GM21390 (cell line): ENCODE results near the gene ROR2.
"Not testable (repeated sequence)": the region's sequence is repeated elsewhere in the genome, so short reads cannot be mapped to it uniquely, and the experiment has no call there.

Experiments
- ATAC-seq: cut with Tn5 transposase; IDR thresholded peaks from one replicate; pipeline ENCODE4 v1.9.1; 2021; ENCODE audit not compliant: unreplicated experiment

The ROR2 gene

DNA sequence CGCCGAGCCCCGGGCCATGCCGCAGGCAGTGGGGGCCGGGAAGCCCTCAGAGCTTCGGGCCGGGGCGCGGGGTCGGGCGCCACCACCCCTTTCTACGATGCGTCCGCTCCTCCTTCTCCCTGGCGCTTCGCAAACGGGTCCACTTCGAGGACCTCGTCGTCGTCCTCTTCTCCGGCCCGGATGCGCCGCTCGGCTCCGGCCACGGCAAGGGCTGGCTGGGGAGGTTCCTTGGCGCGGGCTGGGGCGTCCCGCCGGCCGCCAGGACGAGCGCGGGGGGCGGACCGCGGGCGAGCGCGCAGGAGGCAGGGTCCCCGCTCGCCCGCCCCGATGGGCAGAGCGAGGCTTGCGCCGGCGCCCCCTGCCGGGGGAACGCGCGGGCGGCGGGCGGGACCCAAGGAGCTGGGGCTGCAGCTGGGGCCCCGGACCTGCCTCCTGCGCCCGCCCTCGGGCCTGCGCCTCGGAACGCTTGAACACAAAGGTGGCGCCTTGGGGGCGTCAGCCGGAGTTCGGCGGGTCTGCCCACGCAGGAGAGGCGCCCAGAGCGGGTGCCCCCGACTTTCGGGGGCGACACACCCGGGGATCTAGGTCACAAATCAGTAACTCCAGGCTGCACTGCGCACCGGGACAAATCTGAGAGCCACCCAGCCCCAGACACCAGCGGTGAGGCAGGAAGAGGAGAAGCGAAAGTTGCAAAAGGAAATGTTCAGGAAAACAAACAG, at the start of gene ROR2:
Gene ROR2 (minus strand): TSS at position 283 of the 719 bp plus-strand sequence.
- no peak for ATAC-seq

GRCh38 chr9:91995000-91995655, 45.1 kb upstream of the ROR2 start:
- ATAC-seq, result no peak

DNA sequence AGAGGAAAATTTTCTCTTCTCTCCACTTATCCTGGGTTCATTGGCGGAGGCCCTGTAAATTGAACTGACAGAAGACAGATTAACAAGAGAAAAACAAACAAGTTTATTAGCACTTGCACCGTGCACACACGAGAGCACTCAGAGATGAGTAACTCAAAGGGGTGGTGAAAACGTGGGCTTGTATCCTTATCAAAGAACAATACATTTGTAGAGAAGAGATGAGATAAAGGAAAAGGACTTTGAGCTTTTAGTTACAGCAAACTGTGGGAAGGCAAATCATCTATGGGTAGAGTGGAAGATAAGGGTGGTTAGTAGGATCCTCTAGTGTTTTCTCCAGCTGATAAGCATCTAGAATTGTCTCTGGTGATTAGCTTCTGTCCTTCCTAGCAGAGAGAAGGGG, 44.4 kb upstream of the ROR2 start:
- no peak for ATAC-seq

- ATAC-seq, result no peak
Measured at GRCh38 chr9:91992461-91993041, 42.5 kb upstream of the ROR2 start.

DNA sequence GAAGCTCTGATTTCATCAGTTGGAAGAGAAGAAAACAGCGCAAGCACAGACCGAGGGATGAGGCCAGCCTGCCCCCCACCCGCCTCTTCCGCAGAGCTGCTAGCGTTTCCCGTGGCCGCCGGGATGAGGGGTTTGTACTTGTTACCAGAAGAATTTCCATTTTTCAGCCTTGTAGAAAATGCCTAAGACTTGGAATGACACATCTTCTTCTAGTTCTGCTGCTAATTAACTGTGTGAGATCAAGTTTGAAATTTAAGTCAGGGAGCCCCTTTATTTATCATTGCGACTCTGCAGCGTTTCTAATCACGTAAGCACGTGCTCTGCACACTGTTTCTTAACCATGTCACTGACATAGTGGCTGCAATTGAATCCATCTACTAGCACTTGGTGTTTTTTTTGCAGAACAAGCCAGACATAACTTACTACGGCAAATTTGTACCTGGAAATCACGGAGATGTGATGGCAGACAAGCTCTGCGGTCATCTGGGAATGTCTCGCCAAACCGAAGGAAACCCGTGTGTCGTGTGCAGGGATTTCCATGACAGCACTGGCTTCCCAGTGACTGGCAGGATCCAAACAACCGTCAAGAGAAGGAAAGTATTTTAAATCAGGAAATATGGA, 41.8 kb upstream of the ROR2 start:
- no peak for ATAC-seq

- ATAC-seq, result no peak
Measured at GRCh38 chr9:91986248-91986647, 36.2 kb upstream of the ROR2 start.

- no peak for ATAC-seq
Measured at GRCh38 chr9:91985692-91986091, 35.7 kb upstream of the ROR2 start.

GRCh38 chr9:91978740-91979414, 28.8 kb upstream of the ROR2 start:
- ATAC-seq, result no peak

DNA sequence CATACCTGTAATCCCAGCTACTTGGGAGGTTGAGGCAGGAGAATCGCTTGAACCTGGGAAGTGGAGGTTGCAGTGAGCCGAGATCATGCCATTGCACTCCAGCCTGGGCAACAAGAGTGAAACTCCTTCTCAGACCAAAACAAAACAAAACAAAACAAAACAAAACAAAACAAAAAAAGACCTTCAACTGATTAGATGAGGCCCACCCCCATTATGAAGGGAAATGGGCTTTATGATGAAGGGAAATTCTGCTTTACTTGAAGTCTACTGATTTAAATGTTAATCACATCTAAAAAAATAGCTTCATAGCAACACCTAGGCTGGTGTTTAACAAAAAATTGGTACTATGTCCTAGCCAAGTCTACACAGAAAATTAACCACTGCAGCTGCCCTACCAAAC, 25.2 kb upstream of the ROR2 start:
- ATAC-seq, result not testable (repeated sequence)

DNA sequence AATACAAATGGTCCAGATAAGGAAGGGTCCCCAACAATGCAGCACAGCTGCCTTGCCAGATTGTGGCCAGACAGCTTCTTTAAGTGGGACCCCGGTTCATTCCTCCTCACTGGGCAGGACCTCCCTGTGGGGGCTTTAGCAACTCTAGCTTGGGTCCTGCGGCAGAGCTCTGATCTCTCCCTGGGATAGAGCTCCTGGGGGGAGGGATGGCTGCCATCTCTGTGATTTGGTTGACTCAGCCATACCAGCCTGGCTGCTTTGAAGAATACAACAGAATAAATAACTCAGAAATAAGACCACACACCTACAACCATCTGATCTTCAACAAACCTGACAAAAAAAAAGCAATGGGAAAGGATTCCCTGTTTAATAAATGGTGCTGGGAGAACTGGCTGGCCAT, 22.7 kb upstream of the ROR2 start:
- no peak for ATAC-seq

- ATAC-seq, result no peak
Measured at GRCh38 chr9:91972076-91972626, 22.1 kb upstream of the ROR2 start.

DNA sequence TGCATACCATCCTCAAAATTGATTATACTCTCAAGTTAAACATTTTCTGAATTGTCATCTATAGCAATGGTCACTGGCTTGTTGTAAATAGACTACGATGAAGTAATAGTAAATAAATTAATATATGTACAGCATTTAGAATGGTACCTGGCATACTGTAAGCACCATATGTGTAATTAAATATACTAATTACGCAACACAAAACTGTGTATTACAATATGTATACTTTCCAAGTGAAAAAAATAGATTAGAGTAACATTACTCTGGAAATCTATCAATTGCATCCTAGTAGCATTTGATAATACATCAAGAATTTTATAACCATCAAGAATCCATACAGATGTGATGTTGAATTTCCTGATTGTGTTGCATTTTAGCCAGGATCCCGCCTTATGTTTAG, 17.2 kb upstream of the ROR2 start:
- no peak for ATAC-seq

DNA sequence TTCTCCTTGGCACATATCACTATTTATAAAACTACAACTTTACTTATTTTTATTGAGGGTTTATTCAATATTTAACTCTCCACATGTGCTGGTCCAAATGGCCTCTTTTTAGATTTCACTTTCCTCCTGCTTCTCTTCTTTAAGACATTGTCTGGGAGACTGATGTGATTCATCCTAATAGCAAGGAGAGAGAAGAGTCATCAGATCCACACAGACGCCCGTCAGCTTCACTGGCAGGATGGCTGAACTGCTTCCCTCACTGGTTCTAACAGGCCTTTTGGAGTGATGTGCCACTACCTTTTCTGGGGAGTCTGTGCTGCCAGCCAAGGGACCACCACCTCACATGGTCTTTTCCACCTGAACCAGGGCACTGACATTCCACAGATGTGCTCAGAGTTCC, 16.5 kb upstream of the ROR2 start:
- ATAC-seq, result no peak

DNA sequence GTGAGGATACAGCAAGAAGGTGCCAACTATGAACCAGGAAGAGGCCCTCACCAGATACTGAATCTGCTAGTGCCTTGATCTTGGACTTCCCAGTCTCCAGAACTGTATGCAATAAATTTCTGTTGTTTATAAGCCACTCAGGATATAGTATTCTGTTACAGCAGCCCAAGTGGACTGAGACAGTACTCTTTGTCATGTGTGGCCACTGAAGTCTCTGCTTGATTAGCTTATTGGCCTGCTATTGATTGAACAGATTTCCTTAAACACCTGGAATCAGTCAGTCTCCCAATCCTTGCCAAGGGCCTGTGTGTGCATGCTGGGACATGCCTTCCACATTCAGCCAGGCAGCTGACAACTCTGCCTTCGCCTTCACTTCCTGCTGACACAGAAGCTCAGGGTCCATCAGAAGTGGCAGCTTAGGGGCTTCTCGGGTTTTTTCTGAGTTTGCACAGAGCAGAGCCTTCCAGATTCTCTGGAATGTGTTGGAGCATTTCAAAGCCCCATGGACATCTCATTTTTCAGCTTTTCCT, 13.7 kb upstream of the ROR2 start:
- no peak for ATAC-seq

GRCh38 chr9:91960367-91960766, 10.3 kb upstream of the ROR2 start:
- no peak for ATAC-seq

GRCh38 chr9:91958174-91958573, 8.1 kb upstream of the ROR2 start:
- no peak for ATAC-seq

GRCh38 chr9:91954841-91955471, 4.9 kb upstream of the ROR2 start:
- no peak for ATAC-seq

GRCh38 chr9:91953718-91954117, 3.7 kb upstream of the ROR2 start:
- no peak for ATAC-seq

DNA sequence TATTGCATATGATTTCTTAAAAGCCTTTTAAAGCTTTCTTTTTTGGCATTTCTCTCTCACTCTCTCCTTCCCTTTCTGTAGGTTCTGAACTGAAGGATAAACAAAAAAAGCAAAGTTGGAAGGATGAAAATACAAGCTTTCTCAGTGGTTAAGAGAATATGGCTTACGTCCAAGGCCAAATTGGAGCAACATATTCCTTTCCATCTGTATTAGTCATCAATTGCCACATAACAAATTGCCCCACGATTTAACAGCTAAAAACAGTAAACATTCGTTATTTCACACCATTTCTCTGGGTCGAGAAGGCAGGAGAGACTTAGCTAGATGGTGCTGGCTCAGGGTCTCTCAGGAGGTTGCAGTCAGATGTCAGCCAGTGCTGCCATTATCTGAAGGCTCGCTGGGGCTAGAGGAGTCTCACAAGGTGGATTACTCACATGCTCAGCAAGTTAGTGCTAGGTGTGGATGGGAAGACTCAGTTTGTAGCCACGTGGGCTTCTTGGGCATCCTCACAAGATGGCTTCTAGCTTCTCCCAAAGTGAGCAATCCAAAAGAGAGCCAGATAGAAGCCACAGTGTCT, 2.0 kb upstream of the ROR2 start:
- no peak for ATAC-seq

GRCh38 chr9:91949392-91949945, 559 bp downstream of the ROR2 start:
- ATAC-seq, result no peak
